Hepatocyte (in vitro differentiated cells): ENCODE measurements around the gene ZBTB4.
"Not testable (repeated sequence)": the region's sequence is repeated elsewhere in the genome, so short reads cannot be mapped to it uniquely, and the experiment has no call there.

Experiments used
- EZH2 ChIP-seq: fragments of 200-600 bp; sonication (generic); IDR thresholded peaks from 2 replicates; pipeline ENCODE4 v1.6.1; 2016; ENCODE audit warnings: antibody characterized with exemption, mild to moderate bottlenecking, borderline replicate concordance
- EZH2phosphoT487 ChIP-seq: fragments of 200-600 bp; sonication (generic); IDR thresholded peaks from one replicate; pipeline ENCODE4 v1.6.1; 2018; ENCODE audit warnings: antibody characterized with exemption, mild to moderate bottlenecking, low read depth, moderate library complexity; ENCODE audit not compliant: unreplicated experiment, severe bottlenecking
- TF ChIP-seq, protein P1 (sequence below): fragments of 200-600 bp; sonication (generic); IDR thresholded peaks from 2 replicates; pipeline ENCODE4 v1.5.1; 2016; ENCODE audit warnings: antibody characterized with exemption, mild to moderate bottlenecking; ENCODE audit not compliant: poor library complexity

DNA sequence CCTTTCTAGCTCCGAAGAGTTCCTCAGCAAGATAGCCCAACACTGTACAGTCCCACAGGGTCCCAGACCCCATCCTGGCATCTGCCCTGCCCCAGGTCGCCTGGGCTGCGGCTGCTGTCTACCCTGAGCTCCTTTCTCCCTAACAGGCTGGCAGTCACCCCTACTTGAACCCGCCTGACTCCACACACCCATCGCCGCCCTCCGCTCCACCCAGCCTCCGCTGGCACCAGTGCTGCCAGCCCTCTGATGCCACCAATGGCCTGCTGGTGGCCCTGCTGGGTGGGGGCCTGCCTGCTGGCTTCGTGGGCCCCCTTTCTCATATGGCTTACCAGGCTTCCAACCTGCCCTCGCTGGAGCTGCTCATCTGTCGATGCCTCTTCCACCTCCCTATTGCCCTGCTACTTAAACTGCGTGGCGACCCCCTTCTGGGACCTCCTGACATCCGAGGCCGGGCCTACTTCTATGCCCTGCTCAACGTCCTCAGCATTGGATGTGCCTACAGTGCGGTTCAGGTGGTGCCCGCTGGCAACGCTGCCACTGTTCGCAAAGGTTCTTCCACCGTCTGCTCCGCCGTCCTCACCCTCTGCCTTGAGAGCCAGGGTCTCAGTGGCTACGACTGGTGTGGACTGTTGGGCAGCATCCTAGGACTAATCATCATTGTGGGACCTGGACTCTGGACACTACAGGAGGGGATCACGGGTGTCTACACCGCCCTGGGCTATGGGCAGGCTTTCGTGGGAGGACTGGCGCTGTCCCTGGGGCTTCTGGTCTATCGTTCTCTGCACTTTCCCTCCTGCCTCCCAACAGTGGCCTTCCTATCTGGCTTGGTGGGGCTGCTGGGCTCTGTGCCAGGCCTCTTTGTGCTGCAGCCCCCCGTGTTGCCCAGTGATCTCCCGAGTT, 2.7 kb upstream of the ZBTB4 start:
- TF ChIP-seq, protein P1, sequence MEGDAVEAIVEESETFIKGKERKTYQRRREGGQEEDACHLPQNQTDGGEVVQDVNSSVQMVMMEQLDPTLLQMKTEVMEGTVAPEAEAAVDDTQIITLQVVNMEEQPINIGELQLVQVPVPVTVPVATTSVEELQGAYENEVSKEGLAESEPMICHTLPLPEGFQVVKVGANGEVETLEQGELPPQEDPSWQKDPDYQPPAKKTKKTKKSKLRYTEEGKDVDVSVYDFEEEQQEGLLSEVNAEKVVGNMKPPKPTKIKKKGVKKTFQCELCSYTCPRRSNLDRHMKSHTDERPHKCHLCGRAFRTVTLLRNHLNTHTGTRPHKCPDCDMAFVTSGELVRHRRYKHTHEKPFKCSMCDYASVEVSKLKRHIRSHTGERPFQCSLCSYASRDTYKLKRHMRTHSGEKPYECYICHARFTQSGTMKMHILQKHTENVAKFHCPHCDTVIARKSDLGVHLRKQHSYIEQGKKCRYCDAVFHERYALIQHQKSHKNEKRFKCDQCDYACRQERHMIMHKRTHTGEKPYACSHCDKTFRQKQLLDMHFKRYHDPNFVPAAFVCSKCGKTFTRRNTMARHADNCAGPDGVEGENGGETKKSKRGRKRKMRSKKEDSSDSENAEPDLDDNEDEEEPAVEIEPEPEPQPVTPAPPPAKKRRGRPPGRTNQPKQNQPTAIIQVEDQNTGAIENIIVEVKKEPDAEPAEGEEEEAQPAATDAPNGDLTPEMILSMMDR, result not testable (repeated sequence)
- TF ChIP-seq EZH2, EZH2phosphoT487: not testable (repeated sequence)
